HepG2 (cell line): ENCODE measurements around the gene CEP19. TPM values are rescaled to one million over a fixed set of nuclear protein-coding genes. Genes with fewer than 3 reads are reported as not detected.

ENCODE experiments used
- ATAC-seq: fragments of 200-7000 bp; cut with Tn5 transposase; 3 replicates; pipeline ENCODE4 v1.9.1; 2020; ENCODE audit warnings: mild to moderate bottlenecking, moderate library complexity
- BruUV-seq: library from RNA; stranded (reverse); fragments of 400-500 nt; replicated peaks from 2 replicates; lab custom pipeline; 2021; lab: Mats Ljungman, UMichigan
- CTCF ChIA-PET: fragments of 300-600 bp; formaldehyde crosslinking; extraction: SDS; loops from one replicate; lab custom pipeline; 2021; ENCODE audit warnings: low total read pairs, inconsistent platforms, low intra/inter-chr PET ratio; lab: Yijun Ruan, JAX
- POLR2A ChIA-PET: fragments of 350-600 bp; sonication (Branson Sonifier 250); formaldehyde crosslinking; loops from one replicate; lab custom pipeline; 2020; ENCODE audit warnings: antibody characterized with exemption, inconsistent platforms; lab: Yijun Ruan, JAX
- DNase-seq: peaks from one replicate; pipeline ENCODE4 v3.0.0-alpha.2; 2015; ENCODE audit warnings: low spot score
- FAIRE-seq: peaks from 3 replicates; lab custom pipeline; 2011; peaks lifted over from hg19 to GRCh38; lab: Jason Lieb, UNC
- H2AFZ ChIP-seq: one replicate; pipeline ENCODE4 v1.6.1; 2011; ENCODE audit warnings: low read length, inconsistent platforms
- H3K27ac ChIP-seq: fragments of 300-600 bp; 3 replicates; pipeline ENCODE4 v1.8.0; 2011; ENCODE audit warnings: mixed run types, mild to moderate bottlenecking, mixed read lengths, low read length, inconsistent platforms; ENCODE audit not compliant: insufficient read depth; ENCODE audit errors: extremely low read length
- H3K27me3 ChIP-seq, 2 experiments: fragments of 200-600 bp in 1 of 2; 2 replicates in 1 of 2; 3 replicates in 1 of 2; pipeline versions ENCODE4 v1.6.0 to v1.8.0; 2011; ENCODE audit warnings: low read length in 2 of 2, mild to moderate bottlenecking in 2 of 2, moderate library complexity in 2 of 2, inconsistent platforms in 1 of 2; ENCODE audit not compliant: insufficient read depth in 2 of 2, control insufficient read depth in 1 of 2
- H3K36me3 ChIP-seq, 2 experiments: fragments of 200-600 bp in 1 of 2; replicated peaks in 1 of 2; 2 replicates in 1 of 2; 3 replicates in 1 of 2; pipeline versions ENCODE4 v1.5.1 to v1.8.0; 2011; ENCODE audit warnings: low read length in 2 of 2, inconsistent platforms in 1 of 2; ENCODE audit not compliant: insufficient read depth in 2 of 2, control insufficient read depth in 1 of 2
- H3K4me1 ChIP-seq: 2 replicates; pipeline ENCODE4 v1.5.1; 2012; ENCODE audit warnings: low read length, inconsistent platforms; ENCODE audit not compliant: insufficient read depth
- H3K4me2 ChIP-seq: 2 replicates; pipeline ENCODE4 v1.6.0; 2011; ENCODE audit warnings: low read depth, low read length, inconsistent platforms
- H3K4me3 ChIP-seq, 3 experiments: fragments of 200-600 bp in 1 of 3; sonication (generic), shearing (Covaris generic) in 1 of 3; replicated peaks in 1 of 3; 2 replicates each; pipeline ENCODE4 v1.5.1; 2011 to 2016; ENCODE audit warnings: low read length in 3 of 3, inconsistent platforms in 2 of 3, low read depth in 2 of 3, mild to moderate bottlenecking in 2 of 3, control low read depth in 1 of 3, mixed read lengths in 1 of 3; ENCODE audit not compliant: insufficient read depth in 1 of 3
- H3K79me2 ChIP-seq: one replicate; pipeline ENCODE4 v1.6.1; 2011; ENCODE audit warnings: low read length, inconsistent platforms; ENCODE audit not compliant: insufficient read depth
- H3K9ac ChIP-seq: 2 replicates; pipeline ENCODE4 v1.6.0; 2011; ENCODE audit warnings: mild to moderate bottlenecking, low read depth, low read length, inconsistent platforms; ENCODE audit not compliant: insufficient read depth
- H3K9me3 ChIP-seq: 2 replicates; pipeline ENCODE4 v1.5.1; 2012; ENCODE audit warnings: mild to moderate bottlenecking, low read length
- H4K20me1 ChIP-seq: 2 replicates; pipeline ENCODE4 v1.6.0; 2011; ENCODE audit warnings: inconsistent platforms, mild to moderate bottlenecking, low read length, moderate library complexity; ENCODE audit not compliant: insufficient read depth
- EP300 ChIP-seq, 3 experiments: sonication (generic) in 1 of 3; formaldehyde crosslinking in 1 of 3; IDR thresholded peaks; 2 replicates each; pipeline versions ENCODE4 v1.5.1 to v1.6.1; 2011 to 2020; ENCODE audit warnings: low read depth in 2 of 3, low read length in 2 of 3, borderline replicate concordance in 1 of 3, improper control_type of control experiment in 1 of 3, mild to moderate bottlenecking in 1 of 3, missing genetic modification reagents in 1 of 3, moderate library complexity in 1 of 3
- FOXP1 ChIP-seq, 2 experiments: fragments of 450-650 bp in 1 of 2; IDR thresholded peaks; 2 replicates each; pipeline ENCODE4 v1.6.1; 2017 to 2018; ENCODE audit warnings: antibody characterized with exemption in 1 of 2
- NR1H2 ChIP-seq: sonication (generic); formaldehyde crosslinking; IDR thresholded peaks from 2 replicates; pipeline ENCODE4 v1.8.1; 2022; ENCODE audit warnings: low read depth, missing genetic modification reagents, borderline replicate concordance
- SAP130 ChIP-seq: IDR thresholded peaks from 2 replicates; pipeline ENCODE4 v1.6.1; 2016; ENCODE audit warnings: low read depth
- SOX13 ChIP-seq, 3 experiments: fragments of 450-650 bp in 1 of 3; sonication (generic) in 1 of 3; formaldehyde crosslinking in 1 of 3; IDR thresholded peaks in 2 of 3; conservative IDR thresholded peaks in 1 of 3; 2 replicates each; pipeline versions ENCODE4 v1.5.0 to v1.6.1; 2016 to 2020; ENCODE audit warnings: antibody characterized with exemption in 1 of 3, mild to moderate bottlenecking in 1 of 3, missing compliant biosample characterization in 1 of 3, missing genetic modification reagents in 1 of 3, moderate library complexity in 1 of 3
- SOX5 ChIP-seq: IDR thresholded peaks from 2 replicates; pipeline ENCODE4 v1.6.1; 2016; ENCODE audit warnings: borderline replicate concordance
- SOX6 ChIP-seq, 2 experiments: fragments of 450-650 bp in 1 of 2; sonication (generic) in 1 of 2; formaldehyde crosslinking in 1 of 2; IDR thresholded peaks; 2 replicates each; pipeline versions ENCODE4 v1.4.0 to v1.6.1; 2017 to 2020; ENCODE audit warnings: antibody characterized with exemption in 1 of 2, mild to moderate bottlenecking in 1 of 2, missing genetic modification reagents in 1 of 2
- TCF7 ChIP-seq: sonication (generic); IDR thresholded peaks from 2 replicates; pipeline ENCODE4 v1.6.1; 2016; ENCODE audit warnings: antibody characterized with exemption, low read depth
- THAP11 ChIP-seq: IDR thresholded peaks from 2 replicates; pipeline ENCODE4 v1.6.1; 2016; ENCODE audit warnings: missing biosample characterization, missing genetic modification reagents
- ZBTB7B ChIP-seq: sonication (generic); formaldehyde crosslinking; IDR thresholded peaks from 2 replicates; pipeline ENCODE4 v1.4.0; 2020; ENCODE audit warnings: missing genetic modification reagents
- ZNF510 ChIP-seq: sonication (generic); formaldehyde crosslinking; IDR thresholded peaks from 2 replicates; pipeline ENCODE4 v1.4.0; 2020; ENCODE audit warnings: low read depth, mild to moderate bottlenecking, missing genetic modification reagents
- ZNF737 ChIP-seq: sonication (generic); formaldehyde crosslinking; IDR thresholded peaks from 2 replicates; pipeline ENCODE4 v1.5.0; 2020; ENCODE audit warnings: missing genetic modification reagents, mild to moderate bottlenecking, borderline replicate concordance
- WGBS: methylation state at CpG from one replicate; pipeline ENCODE4 v1.1.6; 2017; ENCODE audit warnings: low lambda C conversion rate; 5-methylcytosine and 5-hydroxymethylcytosine counted together
- in situ Hi-C: cut with HindIII; loops from 2 replicates; pipeline ENCODE4 v1.10.0; 2017; ENCODE audit warnings: low pct_unique_long_range_greater_than_20kb; ENCODE audit not compliant: extremely low pct_ligation_motif_present
- intact Hi-C: fragments of 100-400 bp; cut with micrococcal nuclease; formaldehyde crosslinking; loops from one replicate; pipeline ENCODE4 v1.10.0; 2022; ENCODE audit not compliant: unreplicated experiment
- polyA plus RNA-seq, 8 experiments: library from polyadenylated mRNA; depleted of rRNA in 3 of 8; stranded (reverse) in 7 of 8; unstranded in 1 of 8; fragments of >200 nt; fragmentation: Illumina TruSeq in 4 of 8; extraction: Trizol in 4 of 8; gene quantifications; 2 replicates each; pipeline versions ENCODE4 v1.2.1 to v1.2.3, GENCODE V29; 2011 to 2016; ENCODE audit warnings: low read depth in 4 of 8, missing spikeins in 1 of 8, mixed read lengths in 1 of 8; ENCODE audit not compliant: insufficient read depth in 1 of 8
- total RNA-seq, 5 experiments: library from RNA; depleted of rRNA; stranded (reverse); fragments of >200 nt; fragmentation: Illumina TruSeq; extraction: Trizol; gene quantifications; 2 replicates each; pipeline ENCODE4 v1.2.3, GENCODE V29; 2016; ENCODE audit warnings: low read depth in 1 of 5
- TF ChIP-seq, protein P1 (sequence below): sonication (generic); formaldehyde crosslinking; conservative IDR thresholded peaks from 2 replicates; pipeline ENCODE4 v1.4.0; 2020; ENCODE audit warnings: missing genetic modification reagents

The CEP19 gene
- total and polyA plus RNA-seq, 2 of the 13 experiments (the other 11 are each of a cell fraction or from before 2014, with no cell fraction given): 0.48 to 1.2 TPM

DNA sequence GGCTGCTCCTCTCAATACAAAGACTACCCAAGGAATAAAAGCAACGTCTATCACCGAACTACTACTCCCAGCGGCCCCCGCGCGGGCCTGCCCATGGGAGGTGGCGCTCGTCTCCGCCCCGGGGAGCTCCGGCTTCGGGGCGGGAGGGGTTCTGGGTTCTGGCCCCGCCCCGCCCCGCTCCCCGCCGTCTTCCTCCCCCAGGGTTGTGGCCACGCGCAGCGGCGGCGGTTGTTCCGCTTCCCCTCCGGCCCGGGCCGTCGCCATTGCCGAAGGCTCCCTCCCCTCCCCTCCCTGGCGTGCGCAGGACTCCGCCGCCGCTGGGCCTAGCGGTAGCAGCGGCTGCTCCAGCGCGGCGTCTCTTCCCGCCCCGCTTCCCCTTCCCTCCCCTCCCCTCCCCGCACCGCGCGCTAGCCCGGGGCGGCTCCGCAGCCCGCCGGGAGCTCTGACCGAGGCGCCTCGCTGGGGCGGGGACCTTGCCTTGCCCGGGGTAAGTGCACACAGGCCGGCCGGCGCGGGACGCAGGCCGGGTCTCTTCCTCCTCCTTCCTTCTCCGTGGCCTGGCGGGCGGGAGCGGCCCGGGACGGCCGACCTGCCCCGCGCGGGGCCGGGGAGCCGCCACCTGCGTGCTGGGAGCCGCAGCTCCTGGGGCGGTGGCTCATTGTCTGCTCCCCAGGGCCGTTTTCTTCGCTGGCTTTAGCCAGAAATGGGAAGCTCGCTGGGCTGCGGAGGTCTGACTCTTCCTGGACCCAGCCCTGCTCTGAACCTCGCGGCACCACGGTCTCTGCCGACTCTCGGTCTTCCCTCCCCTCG, 27.8 kb upstream of the CEP19 start, which contains the start of gene PAK2 (continued):
- TF ChIP-seq ZNF737 (CRISPR knock-in tag): no peak

DNA sequence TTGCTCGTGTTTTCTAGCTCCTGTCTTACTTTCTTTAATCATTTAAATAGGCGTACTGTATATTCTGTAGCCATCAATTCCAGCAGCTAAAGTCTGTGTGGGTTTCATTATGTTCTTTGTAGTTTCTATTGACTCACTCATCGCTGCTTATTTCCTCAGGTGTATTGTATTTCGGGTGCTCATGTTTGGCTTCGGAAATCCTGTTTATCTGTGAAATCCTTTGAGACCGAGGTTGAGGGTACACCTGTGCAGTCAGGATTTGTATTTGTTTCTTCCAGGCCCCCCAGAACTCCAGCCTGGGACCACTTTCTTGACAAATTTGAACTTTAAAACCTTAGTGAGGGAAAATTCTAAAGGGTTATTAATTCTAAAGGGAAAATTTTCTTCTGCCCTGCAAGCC, 25.6 kb upstream of the CEP19 start:
- Histone ChIP-seq H3K27ac (peak overlapping the region; percentile 58), H3K9me3 (no peaks in the 10 kb centered on the region), H3K27me3 (no peaks in the 10 kb centered on the region; a peak in 1 of 5 replicates), H3K9ac (no peak overlapping the region; the same call in 1 of the 2 replicates), H3K36me3 (0 out of 5 replicates have a peak, but pooled peaks cover 0 to 2% of the 10 kb centered on the region in 2 experiments), H2AFZ (no peak overlapping the region), H3K4me3 (no peak overlapping the region; a peak in 1 of 6 replicates), H3K4me1 (peaks cover 49% of the 10 kb centered on the region), H3K4me2 (peak overlapping the region; percentile 28), H3K79me2 (peaks cover 25% of the 10 kb centered on the region), H4K20me1 (peaks cover 9% of the 10 kb centered on the region)
- intact Hi-C loops (loop anchor here (2.0 kb wide), 1 partner anchor 17 kb away; no protein-coding TSS in a partner anchor), in situ Hi-C loops (no loop called here)
- BruUV-seq: no TSS peak
- 27% methylated on average over 6 of the region's 6 CpGs for WGBS
- POLR2A ChIA-PET: interaction anchor here (1.1 kb wide), 1 partner anchor 25 kb away, joined by 4 read pairs; the partner anchor contains the start of genes CEP19 and PIGX
- no peak for TF ChIP-seq SOX6 (IDR thresholded peaks at IDR 0.05)
- 0 out of 2 replicates have a peak, but pooled peaks have one; percentile 36 for TF ChIP-seq SOX6 (CRISPR knock-in tag; IDR thresholded peaks at IDR 0.05)
- no peak for TF ChIP-seq SOX13 (IDR thresholded peaks at IDR 0.05)
- peak in 1 of 2 experiments; percentile 54; a peak in 2 of 4 replicates for TF ChIP-seq SOX13 (CRISPR knock-in tag; conservative IDR thresholded peaks at IDR 0.05 in 1 of 2, IDR thresholded peaks at IDR 0.05 in 1 of 2)
- 0 out of 2 replicates have a peak, but pooled peaks have one; percentile 49 for TF ChIP-seq ZBTB7B (CRISPR knock-in tag)
- 0 out of 2 replicates have a peak, but pooled peaks have one; percentile 24 for TF ChIP-seq SOX5 (CRISPR knock-in tag)
- TF ChIP-seq EP300 (IDR thresholded peaks at IDR 0.05; ENCODE audit: low read depth in 2 of 2, low read length in 2 of 2): peak in 1 of 2 experiments; percentile 41; a peak in 1 of 4 replicates
- no peak for TF ChIP-seq EP300 (CRISPR knock-in tag; IDR thresholded peaks at IDR 0.05; ENCODE audit: borderline replicate concordance)
- TF ChIP-seq THAP11: peak; percentile 37
- no peak for TF ChIP-seq NR1H2
- TF ChIP-seq TCF7: 0 out of 2 replicates have a peak, but pooled peaks have one; percentile 12
- TF ChIP-seq ZNF510 (CRISPR knock-in tag): no peak
- TF ChIP-seq, protein P1, sequence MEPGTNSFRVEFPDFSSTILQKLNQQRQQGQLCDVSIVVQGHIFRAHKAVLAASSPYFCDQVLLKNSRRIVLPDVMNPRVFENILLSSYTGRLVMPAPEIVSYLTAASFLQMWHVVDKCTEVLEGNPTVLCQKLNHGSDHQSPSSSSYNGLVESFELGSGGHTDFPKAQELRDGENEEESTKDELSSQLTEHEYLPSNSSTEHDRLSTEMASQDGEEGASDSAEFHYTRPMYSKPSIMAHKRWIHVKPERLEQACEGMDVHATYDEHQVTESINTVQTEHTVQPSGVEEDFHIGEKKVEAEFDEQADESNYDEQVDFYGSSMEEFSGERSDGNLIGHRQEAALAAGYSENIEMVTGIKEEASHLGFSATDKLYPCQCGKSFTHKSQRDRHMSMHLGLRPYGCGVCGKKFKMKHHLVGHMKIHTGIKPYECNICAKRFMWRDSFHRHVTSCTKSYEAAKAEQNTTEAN (CRISPR knock-in tag): no peak
- 0 out of 2 replicates have a peak, but pooled peaks have one; percentile 8 for TF ChIP-seq SAP130 (CRISPR knock-in tag)
- TF ChIP-seq FOXP1 (IDR thresholded peaks at IDR 0.05): no peak
- TF ChIP-seq FOXP1 (CRISPR knock-in tag; IDR thresholded peaks at IDR 0.05): 0 out of 2 replicates have a peak, but pooled peaks have one; percentile 11
- DNase-seq: peak; percentile 36
- CTCF ChIA-PET: no interaction called here
- FAIRE-seq: no peak
- ATAC-seq: no peak
